Measurements from ENCODE around the gene ZNF275. TPM values are rescaled to one million over a fixed set of nuclear protein-coding genes. Genes with fewer than 3 reads are reported as not detected.

The ZNF275 gene
- total and polyA plus RNA-seq, 2 of the 8 experiments (the other 6 are each of a cell fraction or from before 2014, with no cell fraction given) = 8.2 to 9.1 TPM

- Histone ChIP-seq H3K27ac (ENCODE audit: low read depth, low read length) (no peak overlapping the region), H3K79me2 (ENCODE audit: control insufficient read depth in 1 of 2, insufficient read depth in 2 of 2, low read length in 2 of 2) (no peaks in the 10 kb centered on the region), H2BK20ac (ENCODE audit: low read length) (no peak overlapping the region), H3K23me2 (ENCODE audit: low read depth, low read length) (no peaks in the 10 kb centered on the region), H3K79me1 (ENCODE audit: low read depth, low read length) (no peaks in the 10 kb centered on the region), H2AFZ (ENCODE audit: low read length) (no peak overlapping the region), H4K20me1 (replicated peaks in 1 of 2; ENCODE audit: control insufficient read depth in 1 of 2, insufficient read depth in 2 of 2, low read length in 2 of 2) (no peaks in the 10 kb centered on the region), H3K4ac (replicated peaks; ENCODE audit: insufficient read length, low read depth, low read length) (no peak overlapping the region), H4K5ac (ENCODE audit: insufficient read length, low read depth, low read length) (no peak overlapping the region), H3K9me3 (ENCODE audit: insufficient read depth in 2 of 2, low read depth in 1 of 2, low read length in 1 of 2) (no peaks in the 10 kb centered on the region), H2BK12ac (ENCODE audit: low read depth, low read length) (no peak overlapping the region), H3K18ac (ENCODE audit: extremely low read depth, low read length) (no peak overlapping the region), H2BK5ac (ENCODE audit: low read depth, low read length) (no peak overlapping the region), H2BK120ac (replicated peaks; ENCODE audit: low read depth, low read length) (no peak overlapping the region), H3K14ac (ENCODE audit: insufficient read length) (no peak overlapping the region), H2BK15ac (ENCODE audit: low read length) (no peak overlapping the region), H2AK5ac (ENCODE audit: low read depth, low read length) (no peak overlapping the region), H3K4me2 (ENCODE audit: insufficient read depth in 1 of 2, low read depth in 2 of 2, low read length in 2 of 2) (no peak overlapping the region), H3K4me1 (replicated peaks in 1 of 4; ENCODE audit: control insufficient read depth in 3 of 4, insufficient read depth in 4 of 4, low read length in 3 of 4) (no peaks in the 10 kb centered on the region), H3K27me3 (replicated peaks in 1 of 4; ENCODE audit: control insufficient read depth in 3 of 4, extremely low read depth in 1 of 4, insufficient read depth in 3 of 4, low read length in 3 of 4) (no peaks in the 10 kb centered on the region), H4K91ac (replicated peaks; ENCODE audit: insufficient read length, low read length) (no peak overlapping the region), H3K9ac (replicated peaks in 1 of 4; ENCODE audit: extremely low read depth in 1 of 4, low read depth in 3 of 4, low read length in 3 of 4) (no peak overlapping the region), H3K56ac (replicated peaks; ENCODE audit: insufficient read length, low read depth, low read length) (no peak overlapping the region), H3K23ac (ENCODE audit: insufficient read length) (no peak overlapping the region), H4K8ac (ENCODE audit: extremely low read depth, insufficient read depth, low read length) (no peak overlapping the region), H3K4me3 (ENCODE audit: extremely low read depth in 1 of 4, insufficient read depth in 2 of 4, low read depth in 3 of 4, low read length in 4 of 4) (no peak overlapping the region), H3K36me3 (ENCODE audit: control insufficient read depth in 2 of 4, insufficient read depth in 4 of 4, low read length in 3 of 4) (no peaks in the 10 kb centered on the region)
- CTCF ChIA-PET (ENCODE audit: partially characterized antibody) = no interaction called here
- POLR2A ChIA-PET (ENCODE audit: partially characterized antibody) = no interaction called here
- FAIRE-seq (no peak), DNase-seq (ENCODE audit: low read depth in 1 of 2, low spot score in 2 of 2) (no peak)
- 88% methylated on average over 1 of the region's 1 CpG; no CpG with 5 or more reads in 1 of the 2 experiments for WGBS, 2 experiments (ENCODE audit: extremely low coverage in 1 of 2, insufficient coverage in 1 of 2, insufficient read length in 1 of 2, insufficient replicate concordance in 2 of 2, low coverage in 1 of 2, low lambda C conversion rate in 2 of 2, missing lambda C conversion rate in 1 of 2)
- no peak for TF ChIP-seq TAF1 (IDR thresholded peaks at IDR 0.05; ENCODE audit: low read depth, low read length)
- TF ChIP-seq EZH2 (IDR thresholded peaks at IDR 0.05; ENCODE audit: low read depth, low read length, severe bottlenecking) = no peak
- no peak for TF ChIP-seq PHF8 (conservative IDR thresholded peaks at IDR 0.05; ENCODE audit: low read depth, low read length)
- no peak for TF ChIP-seq TAF7 (optimal IDR thresholded peaks at IDR 0.05; ENCODE audit: borderline replicate concordance, low read depth, low read length)
- no peak for TF ChIP-seq SAP30 (IDR thresholded peaks at IDR 0.05; ENCODE audit: insufficient read depth, insufficient replicate concordance, low read length)
- TF ChIP-seq USF2 (IDR thresholded peaks at IDR 0.05; ENCODE audit: low read length) = no peak
- TF ChIP-seq RNF2 (IDR thresholded peaks at IDR 0.05; ENCODE audit: borderline replicate concordance, low read depth, low read length, missing control alignments, poor library complexity, severe bottlenecking) = no peak
Measured at GRCh38 chrX:153297376-153297775, 36.6 kb upstream of the ZNF275 start.

Data from H1 (cell line).